ENCODE measurements around the gene MAGI2.
"Not testable (repeated sequence)": the region's sequence is repeated elsewhere in the genome, so short reads cannot be mapped to it uniquely, and the experiment has no call there.

MAGI2 gene

GRCh38 chr7:78983483-78983882 lies 470.0 kb downstream of the MAGI2 start:
- Histone ChIP-seq H3K27me3 (ENCODE audit: insufficient read depth, low read length, poor library complexity) (no peaks in the 10 kb centered on the region), H3K4me1 (ENCODE audit: insufficient read depth, low read length) (no peaks in the 10 kb centered on the region), H3K4me2 (ENCODE audit: insufficient read depth, low read length) (no peak overlapping the region), H3K27ac (ENCODE audit: low read length) (no peak overlapping the region), H3K9ac (ENCODE audit: low read depth, low read length) (no peak overlapping the region), H2AFZ (ENCODE audit: low read depth, low read length) (no peak overlapping the region), H3K36me3 (ENCODE audit: insufficient read depth, low read length) (no peaks in the 10 kb centered on the region), H3K4me3 (ENCODE audit: low read depth in 1 of 2, low read length in 2 of 2) (no peak overlapping the region), H3K9me3 (ENCODE audit: insufficient read depth, low read length, severe bottlenecking) (no peaks in the 10 kb centered on the region), H3K79me2 (ENCODE audit: insufficient read depth, low read length) (no peaks in the 10 kb centered on the region), H4K20me1 (ENCODE audit: insufficient read depth, low read length) (no peaks in the 10 kb centered on the region)
- TF ChIP-seq EZH2 (IDR thresholded peaks at IDR 0.05; ENCODE audit: borderline replicate concordance, low read depth, low read length, severe bottlenecking) (no peak), CTCF (IDR thresholded peaks at IDR 0.05; ENCODE audit: borderline replicate concordance, extremely low read depth, low read length, poor library complexity, severe bottlenecking) (no peak)
- DNase-seq (no peak), ATAC-seq (ENCODE audit: insufficient read depth, low read depth) (no peak)

GRCh38 chr7:78970440-78970916 lies 483.0 kb downstream of the MAGI2 start:
- Histone ChIP-seq H2AFZ (ENCODE audit: low read depth, low read length) (no peak overlapping the region), H3K4me3 (ENCODE audit: low read depth in 1 of 2, low read length in 2 of 2) (no peak overlapping the region), H3K36me3 (ENCODE audit: insufficient read depth, low read length) (no peaks in the 10 kb centered on the region), H3K9me3 (ENCODE audit: insufficient read depth, low read length, severe bottlenecking) (no peaks in the 10 kb centered on the region), H3K4me1 (ENCODE audit: insufficient read depth, low read length) (no peaks in the 10 kb centered on the region), H3K9ac (ENCODE audit: low read depth, low read length) (no peak overlapping the region), H3K27me3 (ENCODE audit: insufficient read depth, low read length, poor library complexity) (no peaks in the 10 kb centered on the region), H3K27ac (ENCODE audit: low read length) (no peak overlapping the region), H4K20me1 (ENCODE audit: insufficient read depth, low read length) (no peaks in the 10 kb centered on the region), H3K4me2 (ENCODE audit: insufficient read depth, low read length) (no peak overlapping the region), H3K79me2 (ENCODE audit: insufficient read depth, low read length) (no peaks in the 10 kb centered on the region)
- ATAC-seq (ENCODE audit: insufficient read depth, low read depth) = no peak
- TF ChIP-seq EZH2 (IDR thresholded peaks at IDR 0.05; ENCODE audit: borderline replicate concordance, low read depth, low read length, severe bottlenecking) (no peak), CTCF (IDR thresholded peaks at IDR 0.05; ENCODE audit: borderline replicate concordance, extremely low read depth, low read length, poor library complexity, severe bottlenecking) (no peak)
- DNase-seq = no peak

- Histone ChIP-seq H3K4me3 (ENCODE audit: low read depth in 1 of 2, low read length in 2 of 2) (no peak overlapping the region), H3K4me2 (ENCODE audit: insufficient read depth, low read length) (no peak overlapping the region), H3K27me3 (ENCODE audit: insufficient read depth, low read length, poor library complexity) (no peaks in the 10 kb centered on the region), H3K79me2 (ENCODE audit: insufficient read depth, low read length) (no peaks in the 10 kb centered on the region), H2AFZ (ENCODE audit: low read depth, low read length) (no peak overlapping the region), H4K20me1 (ENCODE audit: insufficient read depth, low read length) (no peaks in the 10 kb centered on the region), H3K9me3 (ENCODE audit: insufficient read depth, low read length, severe bottlenecking) (no peaks in the 10 kb centered on the region), H3K27ac (ENCODE audit: low read length) (no peak overlapping the region), H3K36me3 (ENCODE audit: insufficient read depth, low read length) (no peaks in the 10 kb centered on the region), H3K9ac (ENCODE audit: low read depth, low read length) (no peak overlapping the region), H3K4me1 (ENCODE audit: insufficient read depth, low read length) (no peaks in the 10 kb centered on the region)
- TF ChIP-seq EZH2 (IDR thresholded peaks at IDR 0.05; ENCODE audit: borderline replicate concordance, low read depth, low read length, severe bottlenecking) (no peak), CTCF (IDR thresholded peaks at IDR 0.05; ENCODE audit: borderline replicate concordance, extremely low read depth, low read length, poor library complexity, severe bottlenecking) (no peak)
- ATAC-seq (ENCODE audit: insufficient read depth, low read depth) = no peak
- DNase-seq = no peak
Observed at GRCh38 chr7:78968951-78969350, 484.5 kb downstream of the MAGI2 start.

GRCh38 chr7:78967561-78967960 lies 485.9 kb downstream of the MAGI2 start:
- not testable (repeated sequence) for DNase-seq; H4K20me1 ChIP-seq (ENCODE audit: insufficient read depth, low read length); H3K27ac ChIP-seq (ENCODE audit: low read length); H3K27me3 ChIP-seq (ENCODE audit: insufficient read depth, low read length, poor library complexity); H2AFZ ChIP-seq (ENCODE audit: low read depth, low read length); ATAC-seq (ENCODE audit: insufficient read depth, low read depth); H3K79me2 ChIP-seq (ENCODE audit: insufficient read depth, low read length); H3K4me2 ChIP-seq (ENCODE audit: insufficient read depth, low read length); H3K9me3 ChIP-seq (ENCODE audit: insufficient read depth, low read length, severe bottlenecking); H3K9ac ChIP-seq (ENCODE audit: low read depth, low read length); H3K4me1 ChIP-seq (ENCODE audit: insufficient read depth, low read length); H3K36me3 ChIP-seq (ENCODE audit: insufficient read depth, low read length); H3K4me3 ChIP-seq (ENCODE audit: low read depth in 1 of 2, low read length in 2 of 2)

Measured in DND-41 (cell line).